HEK293 (cell line): ENCODE results near the gene ZFP91.

Source experiments
- CTCF ChIA-PET: fragments of 350-600 bp; formaldehyde crosslinking; extraction: SDS; loops from one replicate; lab custom pipeline; 2021; ENCODE audit warnings: antibody characterized with exemption; lab: Yijun Ruan, JAX
- POLR2A ChIA-PET: fragments of 300-600 bp; formaldehyde crosslinking; extraction: SDS; loops from one replicate; lab custom pipeline; 2020; ENCODE audit warnings: antibody characterized with exemption, inconsistent platforms; lab: Yijun Ruan, JAX
- H3K27ac ChIP-seq: fragments of 200-500 bp; sonication (Bioruptor generic); 2 replicates; pipeline ENCODE4 v1.5.1; 2014; ENCODE audit warnings: low read depth, low read length, control low read depth, inconsistent platforms; ENCODE audit errors: extremely low read depth
- H3K36me3 ChIP-seq, 2 experiments: fragments of 200-500 bp in 1 of 2; sonication (Bioruptor generic) in 1 of 2; 1 replicate in 1 of 2; 2 replicates in 1 of 2; pipeline ENCODE4 v1.5.1; 2014 to 2017; ENCODE audit warnings: inconsistent platforms in 2 of 2, low read length in 2 of 2; ENCODE audit not compliant: control insufficient read depth in 2 of 2, insufficient read depth in 1 of 2
- H3K4me1 ChIP-seq: fragments of 200-500 bp; sonication (Bioruptor generic); 2 replicates; pipeline ENCODE4 v1.5.1; 2014; ENCODE audit warnings: mild to moderate bottlenecking, low read length, inconsistent platforms; ENCODE audit not compliant: control insufficient read depth, insufficient read depth
- H3K4me3 ChIP-seq: 2 replicates; pipeline ENCODE4 v1.5.1; 2011; ENCODE audit warnings: low read depth, mild to moderate bottlenecking, control low read depth, low read length, moderate library complexity
- H3K9me3 ChIP-seq: fragments of 200-500 bp; sonication (Bioruptor generic); 2 replicates; pipeline ENCODE4 v1.5.1; 2014; ENCODE audit warnings: low read depth, low read length, inconsistent platforms; ENCODE audit not compliant: control insufficient read depth, insufficient read depth
- GLI4 ChIP-seq: fragments of 450-650 bp; formaldehyde crosslinking; IDR thresholded peaks from 2 replicates; pipeline ENCODE4 v1.5.1; 2016; ENCODE audit warnings: missing biosample characterization, missing genetic modification characterization
- HOXA7 ChIP-seq: sonication (generic); formaldehyde crosslinking; IDR thresholded peaks from 2 replicates; pipeline ENCODE4 v1.8.1; 2022; ENCODE audit warnings: missing genetic modification reagents, borderline replicate concordance
- IKZF3 ChIP-seq: fragments of 450-650 bp; IDR thresholded peaks from 2 replicates; pipeline ENCODE4 v1.5.0; 2018; ENCODE audit warnings: missing biosample characterization, mild to moderate bottlenecking, missing genetic modification characterization, moderate library complexity
- KLF7 ChIP-seq: fragments of 450-650 bp; formaldehyde crosslinking; IDR thresholded peaks from 2 replicates; pipeline ENCODE4 v1.5.1; 2016; ENCODE audit warnings: missing biosample characterization, missing genetic modification characterization, borderline replicate concordance
- KLF9 ChIP-seq: fragments of 450-650 bp; formaldehyde crosslinking; IDR thresholded peaks from 2 replicates; pipeline ENCODE4 v1.5.1; 2016; ENCODE audit warnings: missing biosample characterization, missing genetic modification characterization, low read depth
- PRDM1 ChIP-seq: fragments of 450-650 bp; formaldehyde crosslinking; IDR thresholded peaks from 2 replicates; pipeline ENCODE4; 2016; ENCODE audit warnings: missing biosample characterization, missing genetic modification characterization
- SP2 ChIP-seq: fragments of 450-650 bp; formaldehyde crosslinking; IDR thresholded peaks from 2 replicates; pipeline ENCODE4 v1.5.1; 2016; ENCODE audit warnings: missing biosample characterization, missing genetic modification characterization
- SP3 ChIP-seq: fragments of 450-650 bp; formaldehyde crosslinking; IDR thresholded peaks from 2 replicates; pipeline ENCODE4 v1.5.1; 2016; ENCODE audit warnings: missing biosample characterization, missing genetic modification characterization
- SP7 ChIP-seq: fragments of 450-650 bp; formaldehyde crosslinking; IDR thresholded peaks from 2 replicates; pipeline ENCODE4 v1.5.1; 2016; ENCODE audit warnings: missing biosample characterization, missing genetic modification characterization
- ZBTB10 ChIP-seq: fragments of 450-650 bp; formaldehyde crosslinking; IDR thresholded peaks from 2 replicates; pipeline ENCODE4 v1.5.1; 2016; ENCODE audit warnings: missing biosample characterization, missing genetic modification characterization
- ZBTB26 ChIP-seq: fragments of 450-650 bp; formaldehyde crosslinking; optimal IDR thresholded peaks from 2 replicates; pipeline ENCODE3; 2016; ENCODE audit warnings: missing biosample characterization, mild to moderate bottlenecking, missing genetic modification characterization
- ZFHX2 ChIP-seq: fragments of 450-650 bp; formaldehyde crosslinking; conservative IDR thresholded peaks from 2 replicates; pipeline ENCODE4 v1.5.1; 2016; ENCODE audit warnings: missing biosample characterization, missing genetic modification characterization
- ZNF132 ChIP-seq: fragments of 450-650 bp; formaldehyde crosslinking; IDR thresholded peaks from 2 replicates; pipeline ENCODE4 v1.5.1; 2017; ENCODE audit warnings: missing biosample characterization, missing genetic modification characterization, borderline replicate concordance
- ZNF175 ChIP-seq: fragments of 450-650 bp; formaldehyde crosslinking; IDR thresholded peaks from 2 replicates; pipeline ENCODE4 v1.5.1; 2016; ENCODE audit warnings: missing biosample characterization, missing genetic modification characterization
- ZNF19 ChIP-seq: fragments of 450-650 bp; formaldehyde crosslinking; IDR thresholded peaks from 2 replicates; pipeline ENCODE4; 2016; ENCODE audit warnings: missing biosample characterization, missing genetic modification characterization, low read depth
- ZNF2 ChIP-seq: fragments of 450-650 bp; formaldehyde crosslinking; IDR thresholded peaks from 2 replicates; pipeline ENCODE4 v1.5.1; 2016; ENCODE audit warnings: missing biosample characterization, missing genetic modification characterization
- ZNF248 ChIP-seq: fragments of 450-650 bp; formaldehyde crosslinking; IDR thresholded peaks from 2 replicates; pipeline ENCODE4 v1.5.1; 2017; ENCODE audit warnings: missing biosample characterization, missing genetic modification characterization
- ZNF335 ChIP-seq: fragments of 450-650 bp; formaldehyde crosslinking; conservative IDR thresholded peaks from 2 replicates; pipeline ENCODE4 v1.5.1; 2016; ENCODE audit warnings: missing biosample characterization, missing genetic modification characterization
- ZNF391 ChIP-seq: fragments of 450-650 bp; formaldehyde crosslinking; IDR thresholded peaks from 2 replicates; pipeline ENCODE4 v1.5.1; 2016; ENCODE audit warnings: low read depth, missing biosample characterization, missing genetic modification characterization, borderline replicate concordance
- ZNF561 ChIP-seq: fragments of 450-650 bp; IDR thresholded peaks from 2 replicates; pipeline ENCODE4 v1.5.1; 2018; ENCODE audit warnings: missing biosample characterization, missing genetic modification characterization, borderline replicate concordance
- ZNF664 ChIP-seq: fragments of 450-650 bp; formaldehyde crosslinking; IDR thresholded peaks from 2 replicates; pipeline ENCODE4 v1.5.1; 2016; ENCODE audit warnings: missing biosample characterization, missing genetic modification characterization
- ZNF768 ChIP-seq: fragments of 450-650 bp; formaldehyde crosslinking; IDR thresholded peaks from 2 replicates; pipeline ENCODE4 v1.5.1; 2018; ENCODE audit warnings: missing biosample characterization, mild to moderate bottlenecking, missing genetic modification characterization
- TF ChIP-seq, protein P1 (sequence below): fragments of 450-650 bp; formaldehyde crosslinking; IDR thresholded peaks from 2 replicates; pipeline ENCODE4 v1.5.1; 2016; ENCODE audit warnings: missing biosample characterization, missing genetic modification characterization
- TF ChIP-seq, protein P2 (sequence below): fragments of 450-650 bp; formaldehyde crosslinking; IDR thresholded peaks from 2 replicates; pipeline ENCODE4 v1.5.1; 2017; ENCODE audit warnings: missing biosample characterization, missing genetic modification characterization

Gene ZFP91

DNA sequence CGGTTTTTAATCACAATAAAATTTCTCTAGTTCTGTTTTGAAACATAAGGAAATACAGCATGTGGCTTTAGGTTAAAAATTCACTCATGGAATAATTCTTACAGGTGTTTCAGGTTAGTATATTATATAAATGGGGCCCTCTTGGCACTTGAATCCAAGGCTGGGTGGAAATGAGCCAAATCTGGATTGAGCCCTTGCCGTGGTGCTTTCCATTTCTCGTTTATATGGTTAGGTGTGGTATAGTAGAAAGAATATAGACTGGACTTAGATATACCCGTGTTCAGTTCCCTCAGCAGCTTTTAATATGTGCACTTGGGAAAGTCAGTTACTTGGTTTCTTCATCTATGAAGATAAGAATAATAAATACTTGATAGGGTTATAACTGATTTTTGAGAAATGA is 16.0 kb downstream of the ZFP91 start:
- H3K27ac ChIP-seq, result no peak overlapping the region
- CTCF ChIA-PET, result interaction anchor here (0.6 to 0.9 kb wide), 2 partner anchors 9 to 157 kb away, joined by 3 read pairs; no protein-coding TSS in a partner anchor
- no peak for TF ChIP-seq HOXA7
- TF ChIP-seq SP7 (tag by site-specific recombination), result no peak
- no peak for TF ChIP-seq ZNF664 (tag by site-specific recombination)
- no peak for TF ChIP-seq ZNF19 (tag by site-specific recombination)
- no peak for TF ChIP-seq ZBTB10
- no peak for TF ChIP-seq ZNF561 (tag by site-specific recombination)
- TF ChIP-seq, protein P1, sequence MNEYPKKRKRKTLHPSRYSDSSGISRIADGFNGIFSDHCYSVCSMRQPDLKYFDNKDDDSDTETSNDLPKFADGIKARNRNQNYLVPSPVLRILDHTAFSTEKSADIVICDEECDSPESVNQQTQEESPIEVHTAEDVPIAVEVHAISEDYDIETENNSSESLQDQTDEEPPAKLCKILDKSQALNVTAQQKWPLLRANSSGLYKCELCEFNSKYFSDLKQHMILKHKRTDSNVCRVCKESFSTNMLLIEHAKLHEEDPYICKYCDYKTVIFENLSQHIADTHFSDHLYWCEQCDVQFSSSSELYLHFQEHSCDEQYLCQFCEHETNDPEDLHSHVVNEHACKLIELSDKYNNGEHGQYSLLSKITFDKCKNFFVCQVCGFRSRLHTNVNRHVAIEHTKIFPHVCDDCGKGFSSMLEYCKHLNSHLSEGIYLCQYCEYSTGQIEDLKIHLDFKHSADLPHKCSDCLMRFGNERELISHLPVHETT (tag by site-specific recombination), result no peak
- TF ChIP-seq ZNF391 (tag by site-specific recombination), result no peak
- no peak for TF ChIP-seq ZNF132 (tag by site-specific recombination)
- TF ChIP-seq, protein P2, sequence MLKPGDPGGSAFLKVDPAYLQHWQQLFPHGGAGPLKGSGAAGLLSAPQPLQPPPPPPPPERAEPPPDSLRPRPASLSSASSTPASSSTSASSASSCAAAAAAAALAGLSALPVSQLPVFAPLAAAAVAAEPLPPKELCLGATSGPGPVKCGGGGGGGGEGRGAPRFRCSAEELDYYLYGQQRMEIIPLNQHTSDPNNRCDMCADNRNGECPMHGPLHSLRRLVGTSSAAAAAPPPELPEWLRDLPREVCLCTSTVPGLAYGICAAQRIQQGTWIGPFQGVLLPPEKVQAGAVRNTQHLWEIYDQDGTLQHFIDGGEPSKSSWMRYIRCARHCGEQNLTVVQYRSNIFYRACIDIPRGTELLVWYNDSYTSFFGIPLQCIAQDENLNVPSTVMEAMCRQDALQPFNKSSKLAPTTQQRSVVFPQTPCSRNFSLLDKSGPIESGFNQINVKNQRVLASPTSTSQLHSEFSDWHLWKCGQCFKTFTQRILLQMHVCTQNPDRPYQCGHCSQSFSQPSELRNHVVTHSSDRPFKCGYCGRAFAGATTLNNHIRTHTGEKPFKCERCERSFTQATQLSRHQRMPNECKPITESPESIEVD, result no peak
- TF ChIP-seq ZNF768 (tag by site-specific recombination), result no peak
- no peak for TF ChIP-seq ZNF175 (tag by site-specific recombination)
- no peak for TF ChIP-seq ZNF335 (tag by site-specific recombination)
- no peak for TF ChIP-seq KLF7 (tag by site-specific recombination)
- no peaks in the 10 kb centered on the region for H3K9me3 ChIP-seq
- peaks cover 0 to 14% of the 10 kb centered on the region in 2 experiments; a peak in 1 of 3 replicates for H3K36me3 ChIP-seq
- peaks cover 6% of the 10 kb centered on the region; the same call in 1 of the 2 replicates for H3K4me1 ChIP-seq
- no peak overlapping the region for H3K4me3 ChIP-seq
- POLR2A ChIA-PET, result interaction anchor here (0.7 kb wide), 1 partner anchor 364 kb away, joined by 6 read pairs; no protein-coding TSS in a partner anchor

DNA sequence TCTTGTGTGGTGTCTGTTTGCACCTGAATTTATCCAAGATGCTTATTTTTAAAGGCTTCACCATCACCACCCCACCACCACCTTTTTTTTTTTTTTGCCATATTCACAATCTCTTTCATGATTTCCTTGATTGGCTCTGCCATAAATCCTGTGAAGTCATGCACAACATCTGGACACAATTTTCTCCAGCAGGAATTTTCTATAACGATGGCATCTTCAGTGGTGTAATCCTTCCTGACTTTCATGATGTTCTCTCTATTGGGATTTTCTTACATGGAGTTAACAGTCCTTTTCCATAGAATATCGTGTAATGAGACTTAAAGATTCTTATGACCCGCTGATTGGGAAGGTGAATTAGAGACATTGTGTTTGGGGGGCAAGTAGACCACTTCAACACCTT is 17.8 kb downstream of the ZFP91 start:
- no peak overlapping the region for H3K27ac ChIP-seq
- TF ChIP-seq PRDM1 (tag by site-specific recombination), result no peak
- no peak for TF ChIP-seq ZFHX2 (tag by site-specific recombination)
- no peak for TF ChIP-seq GLI4 (tag by site-specific recombination)
- TF ChIP-seq IKZF3 (tag by site-specific recombination), result no peak
- TF ChIP-seq ZBTB26, result no peak
- no peak for TF ChIP-seq KLF9 (tag by site-specific recombination)
- TF ChIP-seq ZNF2 (tag by site-specific recombination), result no peak
- no peak for TF ChIP-seq SP2 (tag by site-specific recombination)
- TF ChIP-seq ZNF248 (tag by site-specific recombination), result no peak
- TF ChIP-seq SP3 (tag by site-specific recombination), result no peak
- TF ChIP-seq ZNF768 (tag by site-specific recombination), result no peak
- ChIA-PET POLR2A (no interaction called here), CTCF (no interaction called here)
- H3K4me1 ChIP-seq, result peaks cover 6% of the 10 kb centered on the region; the same call in 1 of the 2 replicates
- H3K36me3 ChIP-seq, result peaks cover 0 to 13% of the 10 kb centered on the region in 2 experiments; a peak in 1 of 3 replicates
- H3K4me3 ChIP-seq, result no peak overlapping the region
- no peaks in the 10 kb centered on the region for H3K9me3 ChIP-seq
